Measurements from ENCODE around the gene INPP5A.

INPP5A gene

GRCh38 chr10:132689721-132690360, 152.3 kb downstream of the INPP5A start:
- DNase-seq (ENCODE audit: low read depth): no peak
- H3K4me3 ChIP-seq (ENCODE audit: low read depth, low read length): no peak overlapping the region

GRCh38 chr10:132690401-132690800, 152.8 kb downstream of the INPP5A start:
- H3K4me3 ChIP-seq (ENCODE audit: low read depth, low read length): no peak overlapping the region
- no peak for DNase-seq (ENCODE audit: low read depth)

GRCh38 chr10:132690821-132691610, 153.4 kb downstream of the INPP5A start:
- no peak for DNase-seq (ENCODE audit: low read depth)
- H3K4me3 ChIP-seq (ENCODE audit: low read depth, low read length): no peak overlapping the region

GRCh38 chr10:132691711-132692153, 154.1 kb downstream of the INPP5A start:
- no peak for DNase-seq (ENCODE audit: low read depth)
- no peak overlapping the region for H3K4me3 ChIP-seq (ENCODE audit: low read depth, low read length)

- no peak overlapping the region for H3K4me3 ChIP-seq (ENCODE audit: low read depth, low read length)
- DNase-seq (ENCODE audit: low read depth): no peak
These were observed 154.7 kb downstream of the INPP5A start for GRCh38 chr10:132692311-132692710.

GRCh38 chr10:132693676-132694075, 156.1 kb downstream of the INPP5A start:
- no peak for DNase-seq (ENCODE audit: low read depth)
- no peak overlapping the region for H3K4me3 ChIP-seq (ENCODE audit: low read depth, low read length)

GRCh38 chr10:132696204-132696603, 158.6 kb downstream of the INPP5A start:
- DNase-seq (ENCODE audit: low read depth): no peak
- H3K4me3 ChIP-seq (ENCODE audit: low read depth, low read length): no peak overlapping the region

GRCh38 chr10:132696728-132697577, 159.4 kb downstream of the INPP5A start:
- no peak for DNase-seq (ENCODE audit: low read depth)
- H3K4me3 ChIP-seq (ENCODE audit: low read depth, low read length): no peak overlapping the region

- DNase-seq (ENCODE audit: low read depth): no peak
- H3K4me3 ChIP-seq (ENCODE audit: low read depth, low read length): no peak overlapping the region
These were observed 160.1 kb downstream of the INPP5A start for GRCh38 chr10:132697578-132698200.

- no peak overlapping the region for H3K4me3 ChIP-seq (ENCODE audit: low read depth, low read length)
- no peak for DNase-seq (ENCODE audit: low read depth)
These were observed 160.7 kb downstream of the INPP5A start for GRCh38 chr10:132698211-132698751.

- H3K4me3 ChIP-seq (ENCODE audit: low read depth, low read length): no peak overlapping the region
- DNase-seq (ENCODE audit: low read depth): no peak
These were observed 161.3 kb downstream of the INPP5A start for GRCh38 chr10:132698761-132699391.

- no peak overlapping the region for H3K4me3 ChIP-seq (ENCODE audit: low read depth, low read length)
- DNase-seq (ENCODE audit: low read depth): no peak
These were observed 162.0 kb downstream of the INPP5A start for GRCh38 chr10:132699411-132700155.

- H3K4me3 ChIP-seq (ENCODE audit: low read depth, low read length): no peak overlapping the region
- DNase-seq (ENCODE audit: low read depth): no peak
These were observed 162.8 kb downstream of the INPP5A start for GRCh38 chr10:132700156-132701098.

- no peak for DNase-seq (ENCODE audit: low read depth)
- no peak overlapping the region for H3K4me3 ChIP-seq (ENCODE audit: low read depth, low read length)
These were observed 163.7 kb downstream of the INPP5A start for GRCh38 chr10:132701099-132701845.

GRCh38 chr10:132701846-132702190, 164.2 kb downstream of the INPP5A start:
- H3K4me3 ChIP-seq (ENCODE audit: low read depth, low read length): no peak overlapping the region
- DNase-seq (ENCODE audit: low read depth): no peak

- no peak for DNase-seq (ENCODE audit: low read depth)
- no peak overlapping the region for H3K4me3 ChIP-seq (ENCODE audit: low read depth, low read length)
These were observed 165.2 kb downstream of the INPP5A start for GRCh38 chr10:132702601-132703418.

Measured in skeletal muscle cell (primary cell).